GM19372 (cell line): ENCODE data around the gene OR5T1.

ENCODE experiments used
- ATAC-seq: cut with Tn5 transposase; IDR thresholded peaks from one replicate; pipeline ENCODE4 v1.9.1; 2021; ENCODE audit warnings: mild to moderate bottlenecking, low read depth, moderate library complexity; ENCODE audit not compliant: unreplicated experiment

OR5T1 gene

DNA sequence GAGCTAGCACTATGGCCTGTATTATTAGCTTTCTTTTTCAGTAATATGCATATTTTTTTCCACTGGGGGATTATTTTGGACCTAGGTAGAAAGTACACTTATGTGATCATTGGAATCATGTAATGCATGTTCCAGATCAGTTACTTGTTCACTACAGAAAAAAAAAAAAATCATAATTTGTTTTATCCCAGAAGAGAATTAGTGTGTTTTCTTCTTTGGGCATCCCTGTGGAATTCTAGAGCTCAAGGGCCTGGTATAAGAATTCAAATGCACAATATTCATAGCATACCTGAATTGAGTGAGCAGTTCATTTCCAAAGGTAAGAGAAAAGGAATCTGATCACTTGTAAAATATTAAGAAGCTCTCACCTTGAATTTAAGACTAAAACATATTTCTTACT lies at the start of gene OR5T1:
TSS of gene OR5T1 (plus strand) at position 301 of the 400 bp plus-strand sequence. CDS start 1,485 bp downstream, outside the sequence.
- no peak for ATAC-seq

- no peak for ATAC-seq
Measured at GRCh38 chr11:56234155-56234554, 39.8 kb upstream of the OR5T1 start, which contains the start of gene OR5T2. Gene OR5T2 (minus strand): TSS chr11:56234255. CDS start chr11:56233062, 1,193 bp downstream.

- no peak for ATAC-seq
Measured at GRCh38 chr11:56251954-56252353, 22.0 kb upstream of the OR5T1 start, which contains the start of gene OR5T3. Gene OR5T3 (plus strand): TSS chr11:56252254. CDS start chr11:56252254, 0 bp downstream.

DNA sequence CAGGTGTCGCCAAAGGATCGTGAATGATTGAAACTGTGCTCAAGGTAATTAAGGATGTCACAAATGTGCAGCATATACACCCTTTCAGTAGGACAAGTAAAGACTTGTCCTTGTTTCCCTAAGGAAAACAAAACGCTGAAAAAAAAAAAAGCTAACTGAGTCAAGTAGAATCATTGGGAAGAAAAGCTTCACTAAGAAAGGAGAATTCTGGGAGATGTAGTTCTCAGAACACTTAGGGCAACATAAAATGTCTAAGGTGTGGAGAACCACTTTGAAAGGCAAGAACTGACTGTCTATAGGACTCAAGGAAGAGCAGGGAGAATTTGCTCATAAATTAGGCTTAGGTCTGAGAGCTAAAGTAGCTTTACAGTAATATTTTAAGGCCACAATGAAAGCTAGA lies 2.9 kb upstream of the OR5T1 start:
- ATAC-seq, result no peak

DNA sequence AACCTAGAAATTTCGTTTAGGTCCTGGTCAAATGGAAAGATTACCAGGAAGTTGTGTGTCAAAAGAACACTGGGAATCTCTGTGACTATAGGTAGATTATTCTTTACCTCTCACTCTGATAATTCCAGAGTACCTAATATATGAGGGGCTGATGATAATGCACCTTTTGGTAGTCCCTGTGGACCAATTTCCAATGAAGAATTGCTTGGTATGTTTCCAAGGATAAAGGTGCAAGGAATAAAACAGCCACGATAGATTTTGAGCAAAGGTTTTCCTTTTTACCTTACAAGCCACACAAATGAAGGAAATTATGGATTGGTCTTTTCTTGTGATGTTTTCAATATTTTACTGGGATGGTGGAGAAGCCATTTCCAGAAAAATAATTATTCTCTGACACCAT lies 18.2 kb downstream of the OR5T1 start, which contains the start of gene OR8H1:
TSS of gene OR8H1 (minus strand) at position 101 of the 400 bp plus-strand sequence. CDS start 1,192 bp downstream, outside the sequence.
- no peak for ATAC-seq

- no peak for ATAC-seq
Measured at GRCh38 chr11:56296898-56297297, 22.9 kb downstream of the OR5T1 start.

GRCh38 chr11:56307836-56308235 lies 33.9 kb downstream of the OR5T1 start:
- ATAC-seq, result no peak

GRCh38 chr11:56314844-56315243 lies 40.9 kb downstream of the OR5T1 start, which contains the start of gene OR8K3:
Gene OR8K3 (plus strand): TSS chr11:56315144. CDS start chr11:56318307, 3,163 bp downstream.
- ATAC-seq, result no peak
